IPS-NIHi7 (cell line): ENCODE measurements around the gene USP22.
A peak's percentile ranks its signal among the peaks of the same experiment; 100 is the strongest.
"Not testable (repeated sequence)": the region's sequence is repeated elsewhere in the genome, so short reads cannot be mapped to it uniquely, and the experiment has no call there.

Source experiments
- DNase-seq: peaks from one replicate; pipeline ENCODE4 v3.0.0; 2012; ENCODE audit warnings: mixed read lengths; ENCODE audit errors: extremely low spot score

Gene USP22

GRCh38 chr17:21042458-21043295 is at the start of gene USP22:
USP22 (minus strand) TSS chr17:21043011; CDS start chr17:21042835, 176 bp downstream.
- peak; percentile 92 for DNase-seq

- DNase-seq = no peak
These were observed 48.2 kb upstream of the USP22 start for GRCh38 chr17:21090902-21091618.

GRCh38 chr17:21089933-21090901 is 47.4 kb upstream of the USP22 start:
- DNase-seq = no peak

GRCh38 chr17:21089145-21089544 is 46.3 kb upstream of the USP22 start:
- DNase-seq = no peak

- no peak for DNase-seq
These were observed 42.9 kb upstream of the USP22 start for GRCh38 chr17:21085707-21086106.

GRCh38 chr17:21085280-21085679 is 42.5 kb upstream of the USP22 start:
- not testable (repeated sequence) for DNase-seq

GRCh38 chr17:21082001-21082436 is 39.2 kb upstream of the USP22 start:
- DNase-seq = no peak

- DNase-seq = no peak
These were observed 36.4 kb upstream of the USP22 start for GRCh38 chr17:21079196-21079595.

GRCh38 chr17:21078016-21078780 is 35.4 kb upstream of the USP22 start:
- no peak for DNase-seq

- no peak for DNase-seq
These were observed 34.5 kb upstream of the USP22 start for GRCh38 chr17:21077281-21077680.

- no peak for DNase-seq
These were observed 33.4 kb upstream of the USP22 start for GRCh38 chr17:21076242-21076641.

GRCh38 chr17:21075739-21076085 is 32.9 kb upstream of the USP22 start:
- DNase-seq = no peak

- DNase-seq = no peak
These were observed 30.0 kb upstream of the USP22 start for GRCh38 chr17:21072745-21073197.

- DNase-seq = no peak
These were observed 23.6 kb upstream of the USP22 start for GRCh38 chr17:21066394-21066793.

- no peak for DNase-seq
These were observed 19.2 kb upstream of the USP22 start for GRCh38 chr17:21061971-21062526.

- no peak for DNase-seq
These were observed 18.5 kb upstream of the USP22 start for GRCh38 chr17:21061158-21061835.

- no peak for DNase-seq
These were observed 16.9 kb upstream of the USP22 start for GRCh38 chr17:21059761-21060160.

- DNase-seq = peak; percentile 45
These were observed 15.5 kb upstream of the USP22 start for GRCh38 chr17:21058098-21058893.

- not testable (repeated sequence) for DNase-seq
These were observed 10.2 kb upstream of the USP22 start for GRCh38 chr17:21053056-21053455.
